ENCODE results near the gene PKNOX1.
"Not testable (repeated sequence)": the region's sequence is repeated elsewhere in the genome, so short reads cannot be mapped to it uniquely, and the experiment has no call there.

GRCh38 chr21:43000041-43000440 lies 25.7 kb downstream of the PKNOX1 start:
- not testable (repeated sequence) for TF ChIP-seq POLR2A, CTCF, POLR2AphosphoS5 (IDR thresholded peaks at IDR 0.05)
